GM18526 (cell line): ENCODE data around the gene OSBPL1A.

Source experiments
- POLR2A ChIP-seq: IDR thresholded peaks from 3 replicates; pipeline ENCODE4 v1.6.1; 2011; ENCODE audit not compliant: insufficient read length; ENCODE audit errors: extremely low read depth

Gene OSBPL1A

DNA sequence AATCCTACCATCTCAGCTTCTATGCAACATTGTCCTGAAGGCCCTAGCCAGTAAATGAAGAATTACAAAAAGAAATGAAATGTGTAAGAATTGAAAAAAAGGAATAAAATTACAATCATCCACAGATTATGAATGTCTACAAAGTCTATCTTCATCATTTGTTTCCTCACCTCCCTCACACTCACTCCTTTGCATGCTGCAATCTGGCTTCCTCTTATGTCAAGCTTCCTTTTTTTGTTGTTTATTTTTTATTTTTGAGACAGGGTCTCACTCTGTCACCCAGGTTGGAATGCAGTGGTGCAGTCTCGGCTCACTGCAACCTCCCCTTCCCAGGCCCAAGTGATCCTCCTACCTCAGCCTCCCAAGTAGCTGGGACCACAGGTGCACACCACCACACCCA is 129.7 kb downstream of the OSBPL1A start:
- no peak for TF ChIP-seq POLR2A

DNA sequence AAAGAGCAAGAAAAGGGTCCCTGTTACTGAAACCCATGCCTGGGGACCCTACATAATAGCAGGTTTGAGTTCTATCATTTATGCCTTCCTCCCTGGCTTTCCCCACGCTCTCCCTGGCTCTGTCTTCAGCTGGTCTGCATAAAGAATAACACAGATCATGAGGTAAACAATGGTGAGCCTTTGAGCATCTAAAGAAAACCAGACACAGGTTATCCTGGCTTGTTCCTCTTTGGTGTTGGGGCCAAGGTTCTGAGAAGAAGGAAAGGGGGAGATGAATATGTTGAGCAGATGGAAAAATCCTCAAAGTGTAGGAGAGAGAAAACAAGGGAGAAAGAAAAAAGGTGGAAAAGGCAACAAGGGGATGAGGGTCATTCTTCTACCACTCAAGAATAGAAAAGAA is 131.5 kb downstream of the OSBPL1A start:
- no peak for TF ChIP-seq POLR2A

DNA sequence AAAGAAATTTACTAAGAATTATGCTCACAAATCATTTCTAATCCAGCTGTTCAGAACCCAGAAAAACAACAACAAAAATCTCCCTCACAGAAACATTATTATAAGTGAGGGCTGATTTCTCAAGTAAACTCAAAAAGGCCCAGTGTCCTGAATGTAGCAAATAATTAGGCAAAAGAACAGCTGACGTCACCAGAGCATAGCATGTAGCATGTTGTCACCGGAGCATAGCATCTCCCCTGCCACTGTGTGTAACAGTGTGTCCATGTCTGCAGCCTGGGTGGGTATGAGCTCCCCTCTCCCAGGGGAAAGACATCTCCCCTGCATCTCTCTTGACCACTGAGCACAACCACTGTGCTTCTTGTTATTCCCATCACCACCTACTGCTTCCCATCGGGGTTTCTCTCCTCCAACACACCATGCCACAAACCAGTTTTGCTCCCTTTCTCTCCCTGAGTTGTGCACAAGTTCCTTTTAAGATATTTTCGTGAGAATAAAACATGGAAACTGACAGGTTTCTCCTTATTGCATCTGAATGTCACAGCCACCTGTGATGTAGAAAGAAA is 132.0 kb downstream of the OSBPL1A start:
- no peak for TF ChIP-seq POLR2A

DNA sequence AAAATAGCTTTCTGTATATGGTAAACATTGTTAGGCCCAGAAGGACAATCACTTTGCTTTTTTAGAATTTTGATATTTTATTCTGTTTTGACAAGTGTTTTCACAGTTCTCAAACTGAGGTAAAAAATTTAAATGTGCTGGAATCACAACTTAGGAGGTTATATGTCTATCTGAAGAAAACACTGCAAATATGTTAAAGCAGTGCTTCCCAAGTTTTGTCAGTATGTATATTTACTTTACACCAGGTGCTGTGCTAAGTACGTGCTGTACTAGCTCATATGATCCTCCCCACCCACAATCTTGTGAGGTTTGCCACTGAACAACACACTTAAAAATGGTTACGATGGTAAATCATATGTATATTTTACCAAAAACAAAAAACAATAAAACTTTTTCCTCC is 134.6 kb downstream of the OSBPL1A start:
- TF ChIP-seq POLR2A = no peak

DNA sequence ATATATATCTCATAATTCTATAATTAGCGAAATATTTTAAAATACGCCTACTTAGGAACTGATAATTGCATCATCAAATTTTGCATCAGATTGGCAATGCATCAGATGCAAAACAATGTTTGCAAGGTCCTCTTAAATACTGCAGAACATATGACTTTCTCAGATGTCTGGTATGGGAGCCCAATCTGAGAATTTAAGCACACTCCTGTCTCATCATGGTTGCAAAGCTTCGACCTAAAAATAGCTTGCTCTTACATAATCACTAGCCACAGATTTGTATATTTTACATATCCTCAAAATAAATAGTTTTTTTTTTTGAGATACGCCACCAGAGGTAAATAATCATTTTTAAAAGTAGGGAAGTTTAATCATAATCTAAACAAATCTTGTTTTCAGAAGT is 135.5 kb downstream of the OSBPL1A start:
- TF ChIP-seq POLR2A = no peak

DNA sequence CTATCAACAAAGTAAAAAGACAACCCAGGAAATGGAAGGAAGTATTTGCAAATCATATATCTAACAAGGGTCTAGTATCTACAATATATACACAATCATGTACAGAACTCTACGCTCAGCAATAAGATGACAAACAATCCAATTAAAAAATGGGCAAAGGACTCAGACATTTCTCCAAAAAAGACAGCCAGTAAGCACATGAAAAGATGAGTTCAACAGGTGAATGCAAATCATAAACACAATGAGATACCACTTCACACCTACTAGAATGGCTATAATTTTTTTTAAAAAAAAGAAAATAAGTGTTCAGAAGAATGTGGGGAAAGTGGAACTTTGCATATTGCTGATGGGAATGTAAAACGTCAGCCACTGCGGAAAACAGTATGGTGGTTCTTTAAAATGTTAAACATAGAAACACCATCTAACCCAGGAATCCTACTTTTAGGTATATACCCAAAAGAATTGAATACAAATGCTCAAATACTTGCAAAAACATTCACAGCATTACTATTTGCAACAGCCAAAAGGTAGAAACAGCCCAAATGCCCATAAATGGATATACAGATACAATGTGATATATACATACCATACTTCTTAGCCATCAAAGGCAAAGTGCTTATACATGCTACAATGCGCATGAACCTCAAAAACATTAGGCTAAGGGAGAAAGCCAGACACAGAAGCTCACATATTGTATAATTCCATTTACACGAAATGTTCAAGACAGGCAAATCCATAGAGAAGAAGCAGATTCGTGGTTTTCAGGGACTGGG is 137.6 kb downstream of the OSBPL1A start:
- no peak for TF ChIP-seq POLR2A

DNA sequence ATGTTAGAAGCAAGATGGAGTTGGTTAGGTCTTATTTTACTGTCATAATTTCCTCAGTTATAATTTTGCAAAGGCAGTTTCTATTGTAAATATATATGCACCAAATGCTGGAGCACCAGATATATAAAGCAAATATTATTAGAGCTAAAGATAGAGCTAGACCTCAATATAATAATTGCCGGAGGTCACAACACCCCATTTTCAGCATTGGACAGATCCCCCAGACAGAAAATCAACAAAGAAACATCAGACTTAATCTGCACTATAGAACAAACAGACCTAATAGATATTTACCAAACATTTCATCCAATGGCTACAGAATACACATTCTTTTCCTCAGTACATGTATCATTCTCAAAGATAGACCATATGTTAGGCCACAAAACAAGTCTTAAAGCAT is 143.6 kb downstream of the OSBPL1A start:
- no peak for TF ChIP-seq POLR2A

DNA sequence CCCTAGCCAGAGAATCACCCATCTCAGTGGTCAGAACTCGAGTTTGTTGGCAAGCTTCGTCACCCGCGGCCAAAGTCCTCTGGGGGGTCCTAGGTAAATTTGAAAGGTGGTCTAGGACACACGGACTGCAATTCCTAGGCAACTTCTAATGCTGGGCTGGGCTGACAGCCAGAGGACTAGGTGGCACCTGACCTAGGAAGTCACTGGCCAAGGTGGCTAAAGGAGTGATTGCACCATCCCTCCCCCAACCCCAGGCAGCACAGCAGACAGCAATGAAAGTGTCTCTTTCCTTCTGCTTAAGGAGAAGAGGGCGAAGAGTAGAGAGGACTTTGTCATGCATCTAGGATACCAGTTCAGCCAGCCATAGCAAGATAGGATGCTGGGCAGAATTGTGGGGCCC is 147.9 kb downstream of the OSBPL1A start:
- TF ChIP-seq POLR2A = no peak

DNA sequence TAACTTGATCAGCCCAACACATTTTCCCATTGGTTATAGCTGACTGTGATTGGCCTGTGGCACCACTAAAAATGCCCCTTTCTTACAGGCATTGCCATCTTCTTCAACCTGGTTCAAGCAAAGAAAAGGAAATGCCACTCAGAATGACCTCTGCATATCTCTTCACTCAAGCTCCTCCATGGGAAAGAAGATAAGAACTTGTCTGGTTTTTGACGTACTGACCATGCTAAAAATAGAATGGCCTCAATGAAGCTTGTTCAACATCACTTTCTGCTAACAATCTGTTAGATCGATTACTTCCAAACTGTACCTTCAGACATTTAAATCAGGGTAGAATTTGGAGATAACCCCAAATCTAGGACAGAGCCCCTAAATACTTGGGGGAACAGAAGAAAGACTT is 149.3 kb downstream of the OSBPL1A start:
- TF ChIP-seq POLR2A = no peak

DNA sequence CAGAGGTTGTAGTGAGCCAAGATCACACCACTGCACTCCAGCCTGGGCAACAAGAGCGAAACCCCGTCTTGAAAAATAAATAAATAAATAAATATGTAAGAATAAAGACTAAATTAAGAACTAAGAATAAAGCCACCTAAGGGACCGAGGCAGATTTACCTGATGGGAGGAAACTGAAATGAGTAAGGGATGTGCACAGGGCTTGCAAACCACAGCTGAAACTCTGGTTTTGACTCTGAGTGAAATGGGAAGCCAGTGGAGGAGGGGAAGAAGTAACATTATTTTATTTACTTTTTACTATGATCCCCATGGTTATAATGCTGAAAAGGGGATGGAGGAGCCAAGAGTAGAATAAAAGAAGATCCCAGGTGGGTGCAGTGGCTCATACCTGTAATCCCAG is 151.5 kb downstream of the OSBPL1A start:
- TF ChIP-seq POLR2A = no peak

DNA sequence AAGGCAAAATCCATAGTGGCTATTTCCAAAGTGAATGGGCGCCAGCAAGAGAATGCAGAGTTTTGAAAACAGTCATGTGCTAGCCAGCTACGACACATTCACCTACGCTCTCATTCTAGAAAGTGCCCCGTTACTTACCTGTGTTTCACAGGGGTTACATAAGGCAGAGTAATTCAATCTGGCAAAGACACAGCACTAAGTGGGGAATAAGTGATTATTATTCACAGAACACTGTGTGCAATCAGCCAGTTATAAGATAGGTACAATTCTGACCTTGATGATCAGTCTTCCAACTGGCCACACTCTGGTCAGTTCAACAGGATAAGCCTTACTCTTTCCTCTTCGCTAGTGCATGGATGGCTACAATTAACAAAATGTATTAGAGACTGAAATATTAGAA is 152.9 kb downstream of the OSBPL1A start:
- no peak for TF ChIP-seq POLR2A

DNA sequence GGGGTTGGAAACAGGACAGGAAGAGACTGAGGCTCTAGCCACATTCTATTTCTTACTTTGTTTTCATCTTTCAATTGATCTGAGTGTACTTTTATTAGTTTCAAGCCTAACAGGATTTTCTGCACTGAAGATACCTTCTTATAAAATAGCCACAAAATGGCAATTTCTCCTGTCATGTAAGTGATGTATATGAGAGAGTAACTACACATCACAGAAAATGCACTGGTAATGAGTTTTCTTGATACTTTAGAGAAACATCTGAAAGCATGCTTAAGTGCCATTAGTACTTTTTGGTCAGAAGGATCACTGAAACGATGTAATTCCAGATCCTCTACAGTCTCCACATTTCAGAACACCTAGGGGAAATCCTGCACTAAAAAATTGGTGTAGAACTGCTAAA is 153.9 kb downstream of the OSBPL1A start:
- TF ChIP-seq POLR2A = no peak

DNA sequence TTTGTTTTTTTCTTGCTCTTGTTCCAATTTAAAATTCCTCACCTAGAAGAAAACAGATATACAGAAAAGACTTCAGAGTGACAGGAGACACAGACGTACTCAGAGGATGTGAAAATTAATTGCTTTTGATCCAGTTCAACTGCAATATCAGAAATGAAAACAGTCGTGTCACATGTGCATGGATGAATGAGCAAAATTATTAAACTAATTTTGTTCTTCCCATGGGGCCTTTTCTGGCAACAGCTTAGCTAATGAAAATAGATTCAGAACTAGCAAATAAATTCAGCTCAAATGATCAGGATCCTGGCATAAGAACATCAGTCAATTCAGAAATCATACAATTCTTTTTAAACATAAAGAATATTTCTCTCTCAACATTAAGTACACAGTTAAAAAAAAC is 158.3 kb downstream of the OSBPL1A start:
- TF ChIP-seq POLR2A = no peak

DNA sequence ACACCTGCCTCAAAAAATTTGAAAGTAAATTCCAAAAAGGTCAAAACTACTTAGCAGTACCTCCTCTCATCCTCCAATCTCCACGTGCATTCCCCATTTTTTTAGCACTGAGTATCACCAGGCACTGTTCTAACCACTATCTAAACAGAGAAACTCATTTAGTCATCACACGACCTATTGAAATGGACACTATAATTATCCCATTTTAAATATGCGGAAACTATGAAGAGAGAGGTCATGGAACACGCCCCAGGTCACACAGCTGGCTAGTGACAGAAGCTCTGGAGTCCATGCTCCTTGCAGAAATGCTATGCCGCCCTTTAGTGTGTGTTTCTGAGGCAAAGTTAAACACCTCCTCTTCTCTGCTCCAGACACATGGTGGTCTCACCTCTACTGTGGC is 159.2 kb downstream of the OSBPL1A start:
- no peak for TF ChIP-seq POLR2A

DNA sequence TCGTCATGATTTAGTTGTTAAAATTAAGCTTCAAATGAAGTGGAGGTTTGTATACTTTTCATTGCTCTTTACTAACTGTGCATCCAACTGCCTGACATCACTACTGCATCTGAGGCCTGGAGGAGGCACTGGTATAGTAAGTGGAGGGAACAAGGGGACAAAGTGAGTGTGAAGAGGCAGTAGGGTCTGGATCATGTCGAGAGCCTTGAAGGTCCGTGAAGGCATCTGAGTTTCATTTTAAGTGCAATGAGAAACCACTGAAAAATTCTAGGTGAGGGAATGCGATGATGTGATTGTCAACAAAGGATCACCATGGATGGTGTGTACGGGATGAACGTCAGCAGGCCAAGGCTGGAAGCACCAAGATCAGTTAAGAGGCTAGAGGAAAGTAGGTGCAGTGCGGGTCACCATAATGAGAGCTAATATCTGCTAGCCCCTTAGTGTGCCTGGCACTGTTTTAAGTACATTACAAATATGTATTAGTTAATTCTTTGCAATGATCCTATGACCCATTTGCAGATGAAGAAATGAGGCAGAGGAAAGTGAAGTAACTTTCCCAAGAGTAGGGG is 162.7 kb downstream of the OSBPL1A start:
- no peak for TF ChIP-seq POLR2A

DNA sequence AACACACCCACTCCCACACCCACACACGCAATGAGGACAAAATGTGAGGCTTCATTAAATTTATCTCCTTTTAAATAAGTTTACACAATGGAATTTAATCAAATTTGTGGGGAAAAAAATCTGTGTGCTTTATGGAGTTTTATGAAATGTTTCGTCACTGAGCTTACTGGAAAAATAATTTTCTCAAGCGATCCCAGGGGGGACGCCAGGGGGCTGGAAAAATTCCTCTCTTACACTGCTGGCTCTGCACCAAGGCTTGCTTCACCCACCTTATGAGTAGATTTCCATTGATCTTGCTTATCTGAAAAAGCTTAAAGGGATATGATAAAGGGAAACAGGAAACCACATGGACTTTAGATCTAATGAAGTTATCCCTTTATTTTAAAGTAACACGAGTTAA is 163.3 kb downstream of the OSBPL1A start:
- TF ChIP-seq POLR2A = no peak

DNA sequence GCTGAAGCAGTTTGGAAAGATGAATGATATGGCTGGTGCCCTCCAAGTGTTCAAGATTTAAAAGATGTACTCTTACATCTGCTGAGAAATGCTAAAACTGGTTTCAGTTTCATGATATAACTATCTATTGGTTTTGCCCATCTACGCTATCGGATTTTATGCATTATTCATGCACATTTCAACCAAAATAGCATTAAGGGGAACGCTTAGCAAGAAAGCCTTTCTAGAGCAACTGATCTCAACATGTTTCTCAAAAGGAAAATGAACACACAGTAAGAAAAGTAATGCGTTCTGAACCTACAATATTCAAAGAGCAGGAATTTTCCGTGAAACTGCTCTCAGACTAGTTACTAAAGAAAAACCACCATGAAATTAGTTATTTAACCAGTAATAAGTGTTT is 164.8 kb downstream of the OSBPL1A start:
- TF ChIP-seq POLR2A = no peak
